GM12872 (cell line): ENCODE data around the gene RANBP17.

ENCODE experiments used
- TF ChIP-seq, protein P1 (sequence below): IDR thresholded peaks from 3 replicates; pipeline ENCODE4 v1.5.1; 2011; ENCODE audit warnings: low read depth, mild to moderate bottlenecking, low read length, moderate library complexity; ENCODE audit not compliant: insufficient read depth

Gene RANBP17

DNA sequence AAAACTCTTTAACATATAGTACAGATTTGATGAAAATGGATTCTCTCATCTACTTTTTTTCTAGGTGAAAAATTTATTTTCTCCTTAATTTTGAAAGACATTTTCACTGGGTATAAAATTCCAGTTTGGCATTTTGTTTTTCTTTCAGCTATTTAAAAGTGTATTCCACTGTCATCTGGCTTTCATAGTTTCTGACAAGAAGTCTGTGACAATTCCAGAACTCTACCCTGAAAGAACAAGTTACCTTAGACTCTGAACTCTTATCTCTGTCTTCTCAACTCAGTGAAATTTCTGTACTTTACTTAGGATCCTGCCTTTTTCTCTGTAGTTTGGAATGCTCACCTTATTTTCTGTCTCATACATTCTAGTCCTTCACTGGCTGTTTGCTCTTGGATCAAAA lies 161.7 kb downstream of the RANBP17 start:
- TF ChIP-seq, protein P1, sequence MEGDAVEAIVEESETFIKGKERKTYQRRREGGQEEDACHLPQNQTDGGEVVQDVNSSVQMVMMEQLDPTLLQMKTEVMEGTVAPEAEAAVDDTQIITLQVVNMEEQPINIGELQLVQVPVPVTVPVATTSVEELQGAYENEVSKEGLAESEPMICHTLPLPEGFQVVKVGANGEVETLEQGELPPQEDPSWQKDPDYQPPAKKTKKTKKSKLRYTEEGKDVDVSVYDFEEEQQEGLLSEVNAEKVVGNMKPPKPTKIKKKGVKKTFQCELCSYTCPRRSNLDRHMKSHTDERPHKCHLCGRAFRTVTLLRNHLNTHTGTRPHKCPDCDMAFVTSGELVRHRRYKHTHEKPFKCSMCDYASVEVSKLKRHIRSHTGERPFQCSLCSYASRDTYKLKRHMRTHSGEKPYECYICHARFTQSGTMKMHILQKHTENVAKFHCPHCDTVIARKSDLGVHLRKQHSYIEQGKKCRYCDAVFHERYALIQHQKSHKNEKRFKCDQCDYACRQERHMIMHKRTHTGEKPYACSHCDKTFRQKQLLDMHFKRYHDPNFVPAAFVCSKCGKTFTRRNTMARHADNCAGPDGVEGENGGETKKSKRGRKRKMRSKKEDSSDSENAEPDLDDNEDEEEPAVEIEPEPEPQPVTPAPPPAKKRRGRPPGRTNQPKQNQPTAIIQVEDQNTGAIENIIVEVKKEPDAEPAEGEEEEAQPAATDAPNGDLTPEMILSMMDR = no peak

DNA sequence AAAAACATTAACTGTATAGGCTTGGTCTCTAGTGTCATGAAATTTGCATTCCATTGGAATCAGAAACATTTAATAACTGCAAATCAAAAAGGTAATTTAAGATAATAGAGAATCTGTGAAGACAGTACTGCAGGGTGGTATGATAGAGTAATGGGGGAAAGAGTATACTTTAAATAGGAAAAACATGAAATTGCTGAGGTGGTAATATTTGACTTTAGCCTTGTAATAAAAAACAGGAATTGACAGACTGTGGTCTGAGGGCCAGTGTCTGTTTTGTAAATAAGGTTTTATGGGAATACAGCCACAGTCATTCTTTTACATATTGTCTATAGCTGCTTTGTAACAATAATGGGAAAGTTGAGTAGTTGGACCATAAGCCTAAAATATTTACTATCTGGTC lies 162.3 kb downstream of the RANBP17 start:
- TF ChIP-seq, protein P1 = no peak

DNA sequence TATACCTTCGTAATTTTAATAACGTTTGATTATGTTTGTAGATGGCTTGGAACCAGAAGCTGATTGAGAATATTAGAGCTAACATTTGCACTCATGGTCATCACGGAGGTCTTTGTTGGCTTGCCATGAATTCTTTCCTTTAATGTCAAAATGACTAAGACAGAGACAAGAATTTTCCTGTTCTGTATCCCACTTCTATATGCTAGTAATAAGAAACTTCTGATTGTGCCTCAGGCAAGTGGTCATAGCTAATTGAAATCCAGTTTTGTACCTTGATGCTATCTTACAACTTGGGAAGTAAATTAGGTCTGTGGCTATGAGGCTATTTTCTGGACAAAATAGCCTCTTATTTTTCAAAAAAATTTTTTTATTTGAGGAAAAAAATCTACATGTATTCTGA lies 167.6 kb downstream of the RANBP17 start:
- TF ChIP-seq, protein P1 = no peak

DNA sequence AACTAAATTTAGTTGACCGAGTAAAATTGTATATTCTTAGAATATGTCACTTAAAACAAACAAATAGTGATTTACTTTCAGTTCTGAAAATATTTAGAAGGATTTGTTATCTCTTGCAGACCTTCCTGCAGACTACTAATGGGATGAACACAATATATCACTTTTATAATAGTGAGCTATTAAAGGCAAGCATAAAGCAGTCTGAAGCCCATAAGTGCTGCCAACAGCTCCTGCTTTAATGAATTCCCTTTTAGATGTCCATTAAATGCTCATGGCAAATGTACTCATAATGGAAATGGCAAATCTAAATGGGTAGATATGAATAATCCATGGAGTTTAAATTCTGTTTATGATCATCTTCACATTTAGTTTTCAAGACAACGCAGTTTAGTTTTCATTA lies 170.2 kb downstream of the RANBP17 start:
- TF ChIP-seq, protein P1 = no peak

DNA sequence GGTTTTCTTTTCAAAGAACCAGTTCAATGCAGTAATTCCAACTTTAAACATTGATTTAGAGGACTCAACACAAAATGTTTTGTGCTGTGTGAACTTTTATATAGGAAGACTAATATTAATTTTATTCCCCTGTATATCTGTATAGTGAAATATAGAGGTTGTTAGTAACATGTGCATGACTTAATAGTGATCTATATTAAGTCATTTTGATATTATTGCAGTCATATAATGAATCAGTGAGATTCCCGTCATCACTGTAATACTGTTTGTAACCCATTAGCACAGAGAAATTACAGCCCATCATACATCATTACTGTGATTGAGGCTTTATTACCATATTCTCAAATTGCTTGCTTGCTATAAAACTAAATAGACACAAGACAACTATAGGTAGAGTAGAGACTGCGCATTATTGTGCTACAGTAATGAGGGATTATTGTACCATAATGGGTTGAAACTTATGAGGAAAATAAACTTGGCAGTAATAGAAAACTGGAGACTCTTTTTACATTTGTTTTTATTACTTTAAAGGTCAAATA lies 170.7 kb downstream of the RANBP17 start:
- TF ChIP-seq, protein P1 = no peak

DNA sequence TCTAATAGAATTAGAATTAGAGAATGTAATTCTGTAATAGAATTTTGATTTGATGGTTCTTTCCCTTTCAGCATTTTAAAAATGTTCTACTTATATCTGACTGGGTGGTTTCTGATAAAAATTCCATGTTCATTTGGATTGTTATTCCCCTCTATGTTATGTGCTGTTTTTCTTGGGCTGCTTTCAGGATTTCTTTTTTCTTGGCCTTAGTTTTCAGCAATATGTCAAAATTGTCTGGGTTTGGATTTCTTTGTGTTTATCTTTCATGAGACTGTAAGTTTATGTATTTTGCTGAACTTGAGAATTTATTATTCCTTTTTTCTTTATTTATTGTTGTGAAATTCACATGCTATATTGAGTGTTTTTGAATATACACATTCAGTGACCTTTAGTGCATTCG lies 189.1 kb downstream of the RANBP17 start:
- TF ChIP-seq, protein P1 = no peak

DNA sequence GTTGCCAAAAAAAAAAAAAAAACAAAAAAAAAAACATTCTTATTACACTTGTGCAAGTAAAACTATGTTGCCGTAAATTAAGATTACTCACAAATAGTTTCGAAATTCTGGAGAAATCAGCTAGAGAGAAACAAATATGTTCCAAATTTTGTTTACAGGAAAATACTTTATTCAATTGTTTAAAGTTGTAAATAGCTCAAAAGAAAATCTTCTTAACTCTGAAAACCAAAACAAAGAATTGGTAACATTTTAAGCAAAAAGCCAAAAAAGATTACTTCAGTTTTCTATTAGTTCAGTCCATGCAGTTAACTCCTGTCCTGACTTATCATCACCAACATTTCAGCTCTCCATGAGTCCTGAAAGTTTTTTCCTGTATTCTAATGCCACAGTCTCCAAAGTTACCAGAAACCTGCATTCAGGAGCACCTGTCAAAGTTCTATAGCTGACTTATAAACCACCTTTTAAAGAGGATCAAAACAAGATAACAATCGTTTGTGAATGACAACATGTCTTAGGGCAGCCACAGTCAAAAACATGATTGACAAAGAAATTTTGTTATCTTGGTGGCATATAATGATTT lies 194.1 kb downstream of the RANBP17 start:
- TF ChIP-seq, protein P1 = no peak
